GM12878 (cell line): ENCODE measurements around the gene DNTT. TPM values are rescaled to one million over a fixed set of nuclear protein-coding genes. Genes with fewer than 3 reads are reported as not detected.
A peak's percentile ranks its signal among the peaks of the same experiment; 100 is the strongest.

Experiments used
- ATAC-seq: fragments of 200-7000 bp; cut with Tn5 transposase; 3 replicates; pipeline ENCODE4 v1.9.1; 2020; ENCODE audit warnings: mild to moderate bottlenecking, moderate library complexity
- BruUV-seq: library from RNA; stranded (reverse); fragments of 400-500 nt; replicated peaks from 2 replicates; lab custom pipeline; 2021; lab: Mats Ljungman, UMichigan
- CTCF ChIA-PET: fragments of 300-600 bp; sonication (Branson Sonifier 250); formaldehyde crosslinking; extraction: SDS; loops from one replicate; lab custom pipeline; 2021; ENCODE audit warnings: inconsistent platforms; lab: Yijun Ruan, JAX
- POLR2A ChIA-PET: fragments of 350-600 bp; formaldehyde crosslinking; extraction: SDS; loops from one replicate; lab custom pipeline; 2021; ENCODE audit warnings: inconsistent platforms; lab: Charles Lee
- RAD21 ChIA-PET: fragments of 300-600 bp; sonication (Branson Sonifier 250); formaldehyde crosslinking; loops from one replicate; lab custom pipeline; 2023; ENCODE audit warnings: antibody characterized with exemption; ENCODE audit not compliant: unreplicated experiment; lab: Charles Lee
- SMC1A ChIA-PET: fragments of 300-600 bp; sonication (Branson Sonifier 250); formaldehyde crosslinking; loops from one replicate; lab custom pipeline; 2023; ENCODE audit not compliant: unreplicated experiment, uncharacterized antibody; lab: Charles Lee
- DNase-seq: peaks from one replicate; pipeline ENCODE4 v3.0.0-alpha.2; 2011; ENCODE audit warnings: low read depth, low spot score
- FAIRE-seq: peaks from 3 replicates; lab custom pipeline; 2011; peaks lifted over from hg19 to GRCh38; lab: Jason Lieb, UNC
- H2AFZ ChIP-seq: 2 replicates; pipeline ENCODE4 v1.6.0; 2011; ENCODE audit warnings: low read depth, low read length, control low read depth; ENCODE audit not compliant: control insufficient read depth
- H3K27ac ChIP-seq: 2 replicates; pipeline ENCODE4 v1.5.1; 2011; ENCODE audit warnings: control low read depth; ENCODE audit not compliant: control insufficient read depth, insufficient read depth
- H3K27me3 ChIP-seq, 2 experiments: replicated peaks in 1 of 2; 2 replicates each; pipeline versions ENCODE4 v1.6.0 to v1.6.1; 2011; ENCODE audit warnings: low read length in 1 of 2; ENCODE audit not compliant: control insufficient read depth in 2 of 2, insufficient read depth in 2 of 2
- H3K36me3 ChIP-seq, 2 experiments: 2 replicates each; pipeline ENCODE4 v1.5.1; 2011; ENCODE audit warnings: low read length in 1 of 2; ENCODE audit not compliant: control insufficient read depth in 2 of 2, insufficient read depth in 2 of 2
- H3K4me1 ChIP-seq: 2 replicates; pipeline ENCODE4 v1.6.1; 2011; ENCODE audit warnings: mild to moderate bottlenecking, low read length, moderate library complexity, mixed read lengths; ENCODE audit not compliant: control insufficient read depth, insufficient read depth
- H3K4me2 ChIP-seq: 2 replicates; pipeline ENCODE4 v1.6.0; 2011; ENCODE audit warnings: control low read depth; ENCODE audit not compliant: control insufficient read depth, insufficient read depth
- H3K4me3 ChIP-seq: fragments of 200-600 bp; sonication (generic); 2 replicates; pipeline ENCODE4 v1.5.1; 2016
- H3K79me2 ChIP-seq: 2 replicates; pipeline ENCODE4 v1.6.0; 2011; ENCODE audit warnings: low read length; ENCODE audit not compliant: control insufficient read depth, insufficient read depth
- H3K9ac ChIP-seq: 2 replicates; pipeline ENCODE4 v1.8.0; 2011; ENCODE audit warnings: low read length, control low read depth, mixed read lengths; ENCODE audit not compliant: control insufficient read depth, insufficient read depth
- H3K9me3 ChIP-seq: replicated peaks from 3 replicates; pipeline ENCODE4 v1.5.1; 2011; ENCODE audit warnings: mild to moderate bottlenecking, low read length; ENCODE audit not compliant: control insufficient read depth, insufficient read depth
- H4K20me1 ChIP-seq: 2 replicates; pipeline ENCODE4 v1.6.0; 2011; ENCODE audit not compliant: control insufficient read depth, insufficient read depth
- BCL3 ChIP-seq: IDR thresholded peaks from 2 replicates; pipeline ENCODE4 v1.6.1; 2011; ENCODE audit warnings: borderline replicate concordance, low read depth, mild to moderate bottlenecking, moderate library complexity, low read length; ENCODE audit not compliant: insufficient read depth, poor library complexity, severe bottlenecking
- CREB1 ChIP-seq: IDR thresholded peaks from 2 replicates; pipeline ENCODE4 v1.6.1; 2012; ENCODE audit warnings: low read depth, mild to moderate bottlenecking, inconsistent platforms
- EZH2 ChIP-seq: IDR thresholded peaks from 2 replicates; pipeline ENCODE4 v1.6.1; 2012; ENCODE audit warnings: low read depth, mild to moderate bottlenecking, control low read depth, inconsistent platforms, low read length, borderline replicate concordance; ENCODE audit not compliant: control insufficient read depth
- KDM1A ChIP-seq: fragments of 200-600 bp; sonication (generic); IDR thresholded peaks from 2 replicates; pipeline ENCODE4 v1.6.1; 2016; ENCODE audit warnings: borderline replicate concordance
- NKRF ChIP-seq: fragments of 450-650 bp; conservative IDR thresholded peaks from 2 replicates; pipeline ENCODE4 v1.6.1; 2017; ENCODE audit warnings: mild to moderate bottlenecking, moderate library complexity
- POLR2AphosphoS2 ChIP-seq: IDR thresholded peaks from 2 replicates; pipeline ENCODE4 v1.6.1; 2011; ENCODE audit warnings: low read depth, mild to moderate bottlenecking, low read length, improper control_type of control experiment, moderate library complexity
- SIN3A ChIP-seq: IDR thresholded peaks from 2 replicates; pipeline ENCODE4 v1.6.1; 2012; ENCODE audit warnings: low read depth, low read length, improper control_type of control experiment
- SREBF1 ChIP-seq: IDR thresholded peaks from 2 replicates; pipeline ENCODE4 v1.6.1; 2012; ENCODE audit warnings: mild to moderate bottlenecking, low read length
- SREBF2 ChIP-seq: IDR thresholded peaks from 2 replicates; pipeline ENCODE4 v1.6.1; 2012; ENCODE audit warnings: mild to moderate bottlenecking, low read length
- TARDBP ChIP-seq: IDR thresholded peaks from 2 replicates; pipeline ENCODE4 v1.6.1; 2016; ENCODE audit warnings: borderline replicate concordance
- TBL1XR1 ChIP-seq: IDR thresholded peaks from 2 replicates; pipeline ENCODE4 v1.6.1; 2012; ENCODE audit warnings: low read depth, low read length, improper control_type of control experiment
- ZNF24 ChIP-seq: fragments of 450-650 bp; IDR thresholded peaks from 2 replicates; pipeline ENCODE4 v1.6.1; 2017; ENCODE audit warnings: antibody characterized with exemption, mild to moderate bottlenecking
- WGBS: methylation state at CpG from one replicate; pipeline ENCODE4 v1.1.6; 2016; ENCODE audit warnings: low lambda C conversion rate; ENCODE audit not compliant: insufficient replicate concordance, insufficient coverage; ENCODE audit errors: missing lambda C conversion rate; 5-methylcytosine and 5-hydroxymethylcytosine counted together
- in situ Hi-C: fragments of 300-500 bp; cut with MboI; formaldehyde crosslinking; loops from 9 replicates; pipeline ENCODE4 v1.14.3; 2018; ENCODE audit warnings: mixed read lengths
- intact Hi-C: fragments of 100-400 bp; cut with micrococcal nuclease; formaldehyde crosslinking; loops from one replicate; pipeline ENCODE4 v1.14.2; 2022; ENCODE audit not compliant: unreplicated experiment
- polyA plus RNA-seq, 11 experiments: library from polyadenylated mRNA; depleted of rRNA in 4 of 11; unstranded in 6 of 11; stranded (reverse) in 5 of 11; fragments of >200 nt; fragmentation: Nextera tagmentation in 4 of 11; fragmentation: Illumina TruSeq in 1 of 11; extraction: Ambion mirVana in 4 of 11; extraction: Trizol in 1 of 11; gene quantifications; 1 replicate in 1 of 11; 2 replicates in 10 of 11; pipeline versions ENCODE4 v1.2.1 to v1.2.3, GENCODE V29; 2011 to 2016; ENCODE audit warnings: inconsistent platforms in 2 of 11, missing spikeins in 2 of 11, low read depth in 1 of 11
- total RNA-seq, 4 experiments: library from RNA; depleted of rRNA in 3 of 4; stranded (reverse); fragments of >200 nt in 3 of 4; fragmentation: Illumina TruSeq in 1 of 4; extraction: Trizol in 1 of 4; gene quantifications; 2 replicates each; pipeline versions ENCODE4 v1.2.1 to v1.2.3, GENCODE V29; 2013 to 2021
- TF ChIP-seq, protein P1 (sequence below): fragments of 450-650 bp; IDR thresholded peaks from 2 replicates; pipeline ENCODE4 v1.6.1; 2017; ENCODE audit warnings: mild to moderate bottlenecking, moderate library complexity

The DNTT gene
- total and polyA plus RNA-seq, 10 of the 15 experiments (the other 5 are each of a cell fraction or from before 2014, with no cell fraction given) = 0.06 to 0.13 (median 0.09) TPM; not detected in 5

DNA sequence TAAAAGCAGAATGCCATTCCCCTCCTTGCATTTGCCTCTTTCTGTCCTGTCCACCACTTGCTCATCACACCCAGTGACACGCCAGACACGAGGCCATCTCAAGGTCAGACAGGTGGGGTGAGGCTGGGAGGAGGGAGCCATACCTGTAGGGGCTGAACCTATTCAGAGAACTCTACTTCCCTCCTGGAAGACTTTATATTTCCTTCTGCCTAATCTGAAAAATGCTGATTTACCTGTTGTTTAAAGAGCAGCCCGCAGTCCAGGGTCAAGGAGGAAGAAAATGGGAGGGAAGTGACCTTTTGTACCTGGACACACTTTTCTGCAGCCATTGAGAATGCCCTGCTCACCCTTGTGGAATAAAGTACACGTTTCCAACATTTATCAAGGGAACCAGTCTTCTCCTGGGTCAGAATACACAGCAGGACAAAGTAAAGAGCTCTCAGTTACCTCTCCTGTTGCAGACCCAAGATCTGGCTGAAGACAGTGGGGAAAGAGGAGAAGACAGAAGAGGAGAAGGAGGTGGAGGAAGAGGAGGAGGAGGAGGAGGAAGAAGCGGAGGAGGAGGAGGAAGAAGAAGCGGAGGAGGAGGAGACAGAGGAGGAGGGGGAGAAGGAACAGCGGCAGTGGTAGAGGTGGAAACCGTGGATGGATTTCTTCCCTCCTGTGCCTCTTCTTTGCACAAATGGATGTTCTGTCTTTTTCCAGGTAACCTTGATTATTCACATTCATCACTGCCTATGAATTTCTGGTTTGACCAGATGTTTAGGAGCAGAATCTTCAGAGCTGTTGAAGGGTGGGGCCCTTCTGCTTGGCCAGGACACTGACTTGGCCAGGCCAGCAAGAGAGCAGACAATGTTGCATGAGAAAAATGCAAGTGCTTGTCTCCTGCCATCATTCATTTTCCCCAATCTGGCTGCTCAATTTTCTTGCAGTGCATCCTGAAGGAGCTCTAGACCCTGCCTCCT is 31.6 kb upstream of the DNTT start:
- Histone ChIP-seq H3K9me3 (no peaks in the 10 kb centered on the region), H3K9ac (peak overlapping the region; percentile 93), H4K20me1 (no peaks in the 10 kb centered on the region), H2AFZ (peak overlapping the region; percentile 11), H3K36me3 (no peaks in the 10 kb centered on the region), H3K27me3 (no peaks in the 10 kb centered on the region), H3K4me3 (peak overlapping the region; percentile 89), H3K4me1 (peaks cover 30% of the 10 kb centered on the region), H3K27ac (peak overlapping the region; percentile 98), H3K79me2 (peaks cover 55% of the 10 kb centered on the region), H3K4me2 (peak overlapping the region; percentile 94)
- RAD21 ChIA-PET = interaction anchor here (1.0 to 19.3 kb wide), 11 partner anchors 7 to 579 kb away, joined by 3 to 362 read pairs (median 8); partner anchors contain the start of gene TCTN3
- no TSS peak for BruUV-seq
- CTCF ChIA-PET = interaction anchor here (0.5 to 15.0 kb wide), 8 partner anchors 10 to 486 kb away, joined by 3 to 219 read pairs (median 24); no protein-coding TSS in a partner anchor
- DNase-seq = no peak
- no peak for FAIRE-seq
- in situ Hi-C loops = loop anchor here (10.0 kb wide), 1 partner anchor 988 kb away; no protein-coding TSS in a partner anchor
- intact Hi-C loops = loop anchor here (1.0 to 10.0 kb wide), 3 partner anchors 15 to 978 kb away; partner anchors contain the start of gene PDLIM1
- SMC1A ChIA-PET = interaction anchor here (0.5 to 12.9 kb wide), 12 partner anchors 12 to 1035 kb away, joined by 3 to 305 read pairs (median 31); partner anchors contain the start of gene TCTN3
- WGBS = 2% methylated on average over 8 of the region's 8 CpGs
- POLR2A ChIA-PET = interaction anchor here (0.6 to 9.8 kb wide), 11 partner anchors 11 to 514 kb away, joined by 3 to 174 read pairs (median 8); no protein-coding TSS in a partner anchor
- peak; percentile 11 for ATAC-seq
- TF ChIP-seq SREBF2 = no peak
- no peak for TF ChIP-seq ZNF24
- no peak for TF ChIP-seq SREBF1
- TF ChIP-seq, protein P1, sequence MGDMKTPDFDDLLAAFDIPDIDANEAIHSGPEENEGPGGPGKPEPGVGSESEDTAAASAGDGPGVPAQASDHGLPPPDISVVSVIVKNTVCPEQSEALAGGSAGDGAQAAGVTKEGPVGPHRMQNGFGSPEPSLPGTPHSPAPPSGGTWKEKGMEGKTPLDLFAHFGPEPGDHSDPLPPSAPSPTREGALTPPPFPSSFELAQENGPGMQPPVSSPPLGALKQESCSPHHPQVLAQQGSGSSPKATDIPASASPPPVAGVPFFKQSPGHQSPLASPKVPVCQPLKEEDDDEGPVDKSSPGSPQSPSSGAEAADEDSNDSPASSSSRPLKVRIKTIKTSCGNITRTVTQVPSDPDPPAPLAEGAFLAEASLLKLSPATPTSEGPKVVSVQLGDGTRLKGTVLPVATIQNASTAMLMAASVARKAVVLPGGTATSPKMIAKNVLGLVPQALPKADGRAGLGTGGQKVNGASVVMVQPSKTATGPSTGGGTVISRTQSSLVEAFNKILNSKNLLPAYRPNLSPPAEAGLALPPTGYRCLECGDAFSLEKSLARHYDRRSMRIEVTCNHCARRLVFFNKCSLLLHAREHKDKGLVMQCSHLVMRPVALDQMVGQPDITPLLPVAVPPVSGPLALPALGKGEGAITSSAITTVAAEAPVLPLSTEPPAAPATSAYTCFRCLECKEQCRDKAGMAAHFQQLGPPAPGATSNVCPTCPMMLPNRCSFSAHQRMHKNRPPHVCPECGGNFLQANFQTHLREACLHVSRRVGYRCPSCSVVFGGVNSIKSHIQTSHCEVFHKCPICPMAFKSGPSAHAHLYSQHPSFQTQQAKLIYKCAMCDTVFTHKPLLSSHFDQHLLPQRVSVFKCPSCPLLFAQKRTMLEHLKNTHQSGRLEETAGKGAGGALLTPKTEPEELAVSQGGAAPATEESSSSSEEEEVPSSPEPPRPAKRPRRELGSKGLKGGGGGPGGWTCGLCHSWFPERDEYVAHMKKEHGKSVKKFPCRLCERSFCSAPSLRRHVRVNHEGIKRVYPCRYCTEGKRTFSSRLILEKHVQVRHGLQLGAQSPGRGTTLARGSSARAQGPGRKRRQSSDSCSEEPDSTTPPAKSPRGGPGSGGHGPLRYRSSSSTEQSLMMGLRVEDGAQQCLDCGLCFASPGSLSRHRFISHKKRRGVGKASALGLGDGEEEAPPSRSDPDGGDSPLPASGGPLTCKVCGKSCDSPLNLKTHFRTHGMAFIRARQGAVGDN = peak; percentile 40; the same call in 1 of the 2 replicates
- TF ChIP-seq CREB1 = no peak
- TF ChIP-seq TARDBP = no peak
- no peak for TF ChIP-seq EZH2
- TF ChIP-seq POLR2AphosphoS2 = 0 out of 2 replicates have a peak, but pooled peaks have one; percentile 23
- TF ChIP-seq BCL3 = no peak
- no peak for TF ChIP-seq NKRF
- no peak for TF ChIP-seq KDM1A
- TF ChIP-seq TBL1XR1 = no peak
- no peak for TF ChIP-seq SIN3A
